Measurements from ENCODE around the gene TBC1D30. TPM values are rescaled to one million over a fixed set of nuclear protein-coding genes. Genes with fewer than 3 reads are reported as not detected.

The TBC1D30 gene
- total RNA-seq, 4 donors from 2014 or later, result 2.6 to 20.9 (median 9.3) TPM

DNA sequence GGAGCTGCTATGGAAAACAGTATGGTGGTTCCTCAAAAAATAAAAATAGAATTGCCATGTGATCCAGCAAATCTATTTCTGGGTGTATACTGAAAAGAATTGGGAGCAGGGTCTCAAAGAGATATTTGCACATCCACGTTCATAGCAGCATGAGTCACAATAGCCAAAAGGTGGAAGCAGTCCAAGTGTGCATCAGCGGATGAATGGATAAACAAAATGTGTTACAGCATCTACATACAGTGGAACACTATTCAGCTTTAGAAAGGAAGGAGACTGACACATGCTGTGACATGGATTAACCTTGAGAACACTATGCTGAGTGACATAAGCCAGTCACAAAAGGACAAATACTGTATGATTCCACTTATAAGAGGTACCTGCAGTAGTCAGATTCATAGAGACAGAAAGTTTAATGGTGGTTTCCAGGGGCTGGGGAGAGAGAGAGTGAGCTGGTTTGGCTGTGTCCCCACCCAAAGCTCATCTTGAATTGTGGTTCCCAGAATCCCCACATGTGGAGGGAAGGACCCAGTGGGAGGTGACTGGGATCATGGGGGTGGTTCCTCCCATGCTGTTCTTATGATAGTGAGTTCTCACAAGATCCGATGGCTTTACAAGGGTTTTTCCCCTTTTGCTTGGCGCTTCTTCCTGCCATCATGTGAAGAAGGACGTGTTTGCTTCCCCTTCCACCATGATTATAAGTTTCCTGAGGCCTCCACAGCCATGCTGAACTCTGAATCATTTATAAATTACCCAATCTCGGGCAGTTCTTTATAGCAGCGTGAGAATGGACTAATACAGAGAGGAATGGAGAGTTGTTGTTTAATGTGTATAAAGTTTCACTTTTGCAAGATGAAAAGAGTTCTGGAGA is 17.6 kb upstream of the TBC1D30 start:
- ATAC-seq (ENCODE audit: low FRiP score) (no peak), DNase-seq (ENCODE audit: low spot score) (no peak)
- TF ChIP-seq, protein P1, sequence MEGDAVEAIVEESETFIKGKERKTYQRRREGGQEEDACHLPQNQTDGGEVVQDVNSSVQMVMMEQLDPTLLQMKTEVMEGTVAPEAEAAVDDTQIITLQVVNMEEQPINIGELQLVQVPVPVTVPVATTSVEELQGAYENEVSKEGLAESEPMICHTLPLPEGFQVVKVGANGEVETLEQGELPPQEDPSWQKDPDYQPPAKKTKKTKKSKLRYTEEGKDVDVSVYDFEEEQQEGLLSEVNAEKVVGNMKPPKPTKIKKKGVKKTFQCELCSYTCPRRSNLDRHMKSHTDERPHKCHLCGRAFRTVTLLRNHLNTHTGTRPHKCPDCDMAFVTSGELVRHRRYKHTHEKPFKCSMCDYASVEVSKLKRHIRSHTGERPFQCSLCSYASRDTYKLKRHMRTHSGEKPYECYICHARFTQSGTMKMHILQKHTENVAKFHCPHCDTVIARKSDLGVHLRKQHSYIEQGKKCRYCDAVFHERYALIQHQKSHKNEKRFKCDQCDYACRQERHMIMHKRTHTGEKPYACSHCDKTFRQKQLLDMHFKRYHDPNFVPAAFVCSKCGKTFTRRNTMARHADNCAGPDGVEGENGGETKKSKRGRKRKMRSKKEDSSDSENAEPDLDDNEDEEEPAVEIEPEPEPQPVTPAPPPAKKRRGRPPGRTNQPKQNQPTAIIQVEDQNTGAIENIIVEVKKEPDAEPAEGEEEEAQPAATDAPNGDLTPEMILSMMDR (IDR thresholded peaks at IDR 0.05), result no peak

DNA sequence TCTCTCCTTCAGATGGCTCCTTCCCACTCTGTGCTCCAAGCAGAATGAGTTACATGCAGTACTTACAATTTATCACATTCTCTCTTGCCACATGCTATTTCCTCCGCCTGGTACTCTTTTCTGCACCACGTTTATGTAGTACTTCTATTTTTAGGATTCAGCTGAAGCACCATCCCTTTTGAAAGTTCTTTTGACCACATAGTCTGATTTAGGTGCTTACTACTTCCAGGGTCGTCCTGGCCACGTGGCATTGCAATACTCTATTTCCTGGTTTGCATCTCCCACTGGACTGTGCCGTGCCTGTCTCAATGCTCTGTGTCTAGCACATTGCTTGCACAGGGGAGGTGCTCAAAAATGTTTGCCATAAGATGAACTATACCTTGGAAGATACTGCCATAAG is 16.3 kb upstream of the TBC1D30 start:
- TF ChIP-seq, protein P1 (IDR thresholded peaks at IDR 0.05), result no peak
- ATAC-seq (ENCODE audit: low FRiP score) (no peak), DNase-seq (ENCODE audit: low spot score) (no peak)

DNA sequence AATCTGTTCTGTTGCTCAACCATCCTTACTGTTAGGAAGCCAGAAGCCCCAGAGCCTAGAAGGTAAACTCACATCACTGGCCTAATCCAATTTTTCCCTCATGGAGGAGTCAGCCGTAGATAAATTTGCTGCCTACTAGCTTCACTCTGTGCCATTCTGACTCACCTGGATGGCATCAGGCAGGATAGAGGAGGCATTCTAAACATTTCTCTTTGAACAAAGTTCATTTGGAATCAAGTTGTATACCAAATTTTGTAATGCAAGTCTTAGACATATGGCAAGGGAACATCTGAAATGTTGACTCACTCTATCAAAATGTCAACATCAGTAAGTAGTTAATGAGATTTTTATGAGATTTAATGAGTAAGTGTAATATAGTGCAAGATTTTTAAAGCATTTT is 13.6 kb upstream of the TBC1D30 start:
- ATAC-seq (ENCODE audit: low FRiP score), result peak; percentile 70

DNA sequence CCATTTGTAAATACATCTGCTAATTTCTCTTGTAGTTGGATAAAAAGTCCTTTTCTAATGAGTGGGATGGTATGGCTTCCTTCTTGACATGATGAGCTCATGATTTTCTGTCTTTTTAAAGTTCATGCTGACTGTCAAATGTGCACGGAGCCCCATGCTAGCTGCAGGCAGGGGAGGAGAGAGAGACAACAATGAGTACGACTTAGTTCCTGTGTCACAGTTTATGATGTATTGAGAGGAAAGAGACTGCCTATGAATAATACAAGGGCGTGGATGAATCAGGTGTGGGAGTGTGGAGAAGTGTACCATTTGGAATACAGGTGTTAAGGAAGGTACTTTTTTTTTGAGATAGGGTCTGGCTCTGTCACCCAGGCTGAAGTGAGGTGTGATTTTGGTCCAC is 10.7 kb upstream of the TBC1D30 start:
- no peak for DNase-seq (ENCODE audit: low spot score)
- ATAC-seq (ENCODE audit: low FRiP score), result no peak
- TF ChIP-seq, protein P1 (IDR thresholded peaks at IDR 0.05), result no peak

More for the DNA sequence above, 13.6 kb upstream of the TBC1D30 start:
- TF ChIP-seq, protein P1 (IDR thresholded peaks at IDR 0.05), result no peak
- DNase-seq (ENCODE audit: low spot score), result no peak

DNA sequence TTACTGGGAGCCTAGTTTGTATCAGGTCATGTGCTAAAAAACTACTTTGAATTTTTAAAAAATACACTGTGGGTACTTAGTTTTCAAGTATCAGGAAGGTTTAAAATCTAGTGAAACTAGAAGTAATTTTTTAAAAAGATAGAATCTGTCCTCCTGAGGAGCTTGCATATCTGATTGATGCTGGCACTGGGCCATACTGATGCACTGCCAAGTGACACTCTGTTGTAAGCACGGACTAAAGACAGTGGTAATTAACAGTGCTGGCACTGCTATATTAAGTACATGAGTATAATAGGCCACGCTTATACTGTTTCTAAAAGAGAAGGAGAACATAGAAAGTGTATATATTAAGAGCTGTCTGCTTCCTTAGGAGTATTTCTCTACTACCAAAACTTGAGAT is 10.0 kb upstream of the TBC1D30 start:
- ATAC-seq (ENCODE audit: low FRiP score), result no peak
- TF ChIP-seq, protein P1 (IDR thresholded peaks at IDR 0.05), result no peak
- DNase-seq (ENCODE audit: low spot score), result no peak

DNA sequence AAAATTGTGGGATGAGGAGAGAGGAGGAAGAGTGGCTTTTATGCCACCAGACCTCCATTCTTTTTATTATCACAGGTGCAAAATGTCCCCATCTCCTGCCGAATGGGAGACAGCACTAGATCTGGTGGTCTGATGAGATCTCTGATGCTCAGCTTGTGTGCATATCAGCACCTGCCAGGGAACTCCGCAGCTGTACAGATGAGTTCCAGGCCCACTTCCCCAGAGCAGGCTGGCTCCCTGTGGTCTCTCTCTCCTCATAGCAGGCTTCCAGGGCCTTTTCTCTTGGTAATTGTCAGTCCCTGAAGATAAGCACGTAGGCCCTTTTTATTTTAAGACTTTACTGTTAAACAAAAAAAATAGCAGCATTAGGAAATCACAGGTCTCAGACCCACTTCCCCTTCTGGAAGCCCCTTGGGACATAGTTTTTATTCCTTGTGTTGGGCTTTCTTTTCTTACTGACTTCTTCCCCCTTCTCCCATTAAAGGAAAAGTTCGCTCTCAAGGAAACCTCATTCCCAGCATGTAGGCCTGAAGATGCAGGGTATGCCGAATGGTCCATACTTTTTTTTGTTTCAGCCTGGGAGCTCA is 4.5 kb upstream of the TBC1D30 start:
- ATAC-seq (ENCODE audit: low FRiP score) (no peak), DNase-seq (ENCODE audit: low spot score) (no peak)
- TF ChIP-seq, protein P1 (IDR thresholded peaks at IDR 0.05), result no peak

DNA sequence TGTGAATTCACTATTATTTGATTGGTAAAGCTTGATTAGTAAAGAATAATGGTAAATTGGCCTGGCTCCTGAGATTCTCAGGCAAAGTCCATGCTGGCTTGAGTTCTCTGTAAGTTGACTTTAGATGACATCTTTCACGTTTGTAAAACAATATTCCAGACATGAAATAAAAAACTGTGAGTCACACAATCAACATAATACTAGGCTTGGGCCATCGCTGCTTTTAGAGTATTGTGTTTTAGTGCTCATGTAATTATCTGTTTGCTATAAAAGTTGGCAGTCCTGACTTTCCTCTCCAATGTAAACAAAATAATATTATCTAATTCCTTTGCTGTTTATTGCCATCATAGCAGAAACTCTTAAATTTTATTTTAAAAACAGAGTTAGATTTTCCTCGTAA is 3.9 kb upstream of the TBC1D30 start:
- DNase-seq (ENCODE audit: low spot score), result no peak
- no peak for ATAC-seq (ENCODE audit: low FRiP score)
- TF ChIP-seq, protein P1 (IDR thresholded peaks at IDR 0.05), result no peak

Measured in omental fat pad (tissue), 4 donors.